GM13977 (cell line): Measurements from ENCODE around the gene STPG2.

Experiments used
- DNase-seq: peaks from one replicate; pipeline ENCODE4 v3.0.0; 2012; ENCODE audit warnings: low spot score
- CTCF ChIP-seq: IDR thresholded peaks from 2 replicates; pipeline ENCODE4 v1.5.1; 2012; ENCODE audit warnings: mild to moderate bottlenecking, control low read depth; ENCODE audit not compliant: insufficient read depth; ENCODE audit errors: extremely low read depth, missing control alignments
- in situ Hi-C: fragments of 300-500 bp; cut with MboI; formaldehyde crosslinking; loops from one replicate; pipeline ENCODE4 v1.12.0; 2022; ENCODE audit warnings: low sequenced_read_pairs, low pct_unique_long_range_greater_than_20kb, mixed read lengths, inconsistent platforms; ENCODE audit not compliant: unreplicated experiment

STPG2 gene

DNA sequence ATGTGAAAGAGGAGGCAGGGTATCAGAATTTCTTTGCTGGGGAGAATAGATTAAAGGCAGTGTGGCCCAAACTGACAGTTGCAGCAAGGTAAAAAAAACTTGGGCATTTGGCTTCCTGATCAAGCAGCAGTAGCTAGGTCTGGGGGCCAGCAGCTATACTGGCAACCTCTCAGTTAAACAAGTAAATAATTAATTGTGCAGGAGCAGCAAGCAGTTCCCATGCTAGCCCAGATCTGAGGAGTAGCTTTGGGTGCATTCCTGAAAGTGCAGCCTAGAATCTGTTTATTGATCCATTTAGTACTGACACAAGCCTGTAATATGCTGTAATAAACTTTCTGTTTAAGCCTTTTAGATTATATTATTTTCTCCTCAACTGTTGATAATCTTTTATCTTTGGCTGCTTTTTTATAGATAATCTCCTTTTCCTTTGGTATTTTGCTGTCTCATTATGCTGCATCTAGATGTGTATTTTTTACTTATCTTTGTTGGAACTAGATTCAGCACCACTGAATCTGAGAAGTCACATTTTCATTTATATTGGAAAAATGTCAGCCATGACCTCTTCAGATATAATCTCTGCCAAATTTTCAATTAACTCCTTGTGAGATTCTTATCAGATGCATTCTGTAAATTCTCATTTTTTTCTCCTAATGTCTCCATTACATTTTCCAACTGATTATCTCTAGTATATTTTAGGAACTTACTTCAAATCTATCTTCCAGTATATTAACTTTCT is 276.3 kb downstream of the STPG2 start:
- no peak for TF ChIP-seq CTCF
- in situ Hi-C loops, result no loop called here
- DNase-seq, result no peak

DNA sequence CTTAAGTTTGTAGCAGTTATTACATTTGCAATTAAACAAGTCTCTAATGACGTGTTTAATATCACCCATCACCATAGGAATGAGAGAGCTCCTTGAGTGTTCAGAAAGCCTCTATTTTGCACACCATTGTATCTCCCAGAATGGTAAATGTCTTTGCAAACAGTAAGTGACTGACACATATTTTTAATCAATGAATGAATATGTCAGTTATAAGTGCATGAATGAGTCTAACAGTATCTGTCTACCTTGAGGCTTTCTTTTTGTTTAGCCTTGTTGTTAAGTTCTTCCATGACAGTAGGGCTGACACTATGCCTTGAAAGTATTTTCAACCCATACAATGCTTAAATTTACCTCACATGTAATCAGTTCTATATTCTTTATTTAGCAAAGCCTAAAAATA is 292.2 kb downstream of the STPG2 start:
- in situ Hi-C loops, result no loop called here
- TF ChIP-seq CTCF, result no peak
- no peak for DNase-seq

GRCh38 chr4:97845758-97846157 is 297.5 kb downstream of the STPG2 start:
- in situ Hi-C loops, result no loop called here
- no peak for TF ChIP-seq CTCF
- no peak for DNase-seq

DNA sequence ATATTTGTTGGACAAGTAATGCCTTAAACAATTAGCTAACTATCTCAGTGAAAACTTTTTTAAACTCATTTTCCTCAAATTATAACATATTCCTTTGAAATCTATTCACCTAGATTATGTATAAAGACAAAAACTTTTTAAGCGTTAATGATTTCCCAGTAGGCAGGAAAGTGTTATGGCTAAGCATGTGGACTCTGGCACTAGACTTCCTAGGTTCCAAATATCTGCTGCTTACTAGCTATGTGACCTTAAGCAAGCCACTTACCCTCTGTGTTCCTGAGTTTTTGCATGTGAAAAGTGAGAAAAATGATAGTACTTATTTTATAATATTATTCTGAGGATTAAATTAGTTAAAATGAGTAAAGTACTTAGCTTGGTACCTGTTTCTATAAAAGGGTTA is 301.8 kb downstream of the STPG2 start:
- no peak for TF ChIP-seq CTCF
- in situ Hi-C loops, result no loop called here
- DNase-seq, result no peak

GRCh38 chr4:97836662-97837061 is 306.6 kb downstream of the STPG2 start:
- in situ Hi-C loops, result no loop called here
- TF ChIP-seq CTCF, result no peak
- no peak for DNase-seq

DNA sequence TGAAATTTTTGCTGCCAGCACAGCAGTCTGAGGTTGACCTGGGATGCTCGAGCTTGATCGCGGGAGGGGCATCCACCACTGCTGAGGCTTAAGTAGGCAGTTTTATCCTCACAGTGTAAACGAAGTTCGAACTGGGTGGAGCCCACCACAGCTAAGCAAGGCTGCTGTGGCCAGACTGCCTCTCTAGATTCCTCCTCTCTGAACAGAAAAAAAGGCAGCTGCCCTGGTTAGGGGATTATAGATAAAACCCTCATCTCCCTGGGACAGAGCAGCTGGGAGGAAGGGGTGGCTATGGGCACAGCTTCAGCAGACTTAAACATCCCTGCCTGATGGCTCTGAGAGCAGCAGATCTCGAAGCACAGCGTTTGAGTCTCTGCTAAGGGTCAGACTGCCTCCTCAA is 314.6 kb downstream of the STPG2 start:
- no peak for TF ChIP-seq CTCF
- no peak for DNase-seq
- in situ Hi-C loops, result no loop called here
